Hematopoietic multipotent progenitor cell treated with erythropoietin and hydrocortisone succinate and interleukin-3 and kit ligand, for 17 days (in vitro differentiated cells): Measurements from ENCODE around the gene FOLR3.
"Not testable (repeated sequence)": the region's sequence is repeated elsewhere in the genome, so short reads cannot be mapped to it uniquely, and the experiment has no call there.

Source experiments
- DNase-seq: peaks from one replicate; pipeline ENCODE4 v3.0.0-alpha.2; 2015; ENCODE audit warnings: low spot score

The FOLR3 gene

GRCh38 chr11:72135473-72135872 is at the start of gene FOLR3:
Gene FOLR3, plus strand, starts transcription at chr11:72135725. Its CDS starts 228 bp downstream, at chr11:72135953.
- DNase-seq: not testable (repeated sequence)

GRCh38 chr11:72088076-72088808 is 47.3 kb upstream of the FOLR3 start:
- DNase-seq: no peak

- DNase-seq: peak; percentile 83
These were observed 44.2 kb upstream of the FOLR3 start for GRCh38 chr11:72091292-72091691.

- DNase-seq: no peak
These were observed 36.8 kb upstream of the FOLR3 start for GRCh38 chr11:72098741-72099140.

- no peak for DNase-seq
These were observed 35.5 kb upstream of the FOLR3 start for GRCh38 chr11:72100009-72100408.

- no peak for DNase-seq
These were observed 35.1 kb upstream of the FOLR3 start for GRCh38 chr11:72100462-72100861.

- peak; percentile 47 for DNase-seq
These were observed 33.4 kb upstream of the FOLR3 start for GRCh38 chr11:72102162-72102561.

GRCh38 chr11:72102631-72102945 is 32.9 kb upstream of the FOLR3 start:
- DNase-seq: no peak

GRCh38 chr11:72102946-72103753 is 32.4 kb upstream of the FOLR3 start, which contains the start of gene LAMTOR1:
Gene LAMTOR1, minus strand, starts transcription at chr11:72103297. Its CDS starts 73 bp downstream, at chr11:72103224.
- peak; percentile 99 for DNase-seq

GRCh38 chr11:72103754-72104167 is 31.8 kb upstream of the FOLR3 start:
- DNase-seq: no peak

- DNase-seq: no peak
These were observed 29.6 kb upstream of the FOLR3 start, which contains the start of gene TOMT for GRCh38 chr11:72105888-72106287. Gene TOMT, plus strand, starts transcription at chr11:72105924. Its CDS starts 28 bp downstream, at chr11:72105952.

GRCh38 chr11:72111300-72112142 is 24.0 kb upstream of the FOLR3 start:
- no peak for DNase-seq

GRCh38 chr11:72112143-72112977 is 23.2 kb upstream of the FOLR3 start, which contains the start of gene ANAPC15:
Gene ANAPC15, minus strand, starts transcription at chr11:72112695. Its CDS starts 1,419 bp downstream, at chr11:72111276.
- peak; percentile 99 for DNase-seq

GRCh38 chr11:72112978-72113808 is 22.3 kb upstream of the FOLR3 start:
- DNase-seq: no peak

GRCh38 chr11:72114570-72114969 is 21.0 kb upstream of the FOLR3 start:
- DNase-seq: no peak

- no peak for DNase-seq
These were observed 19.3 kb upstream of the FOLR3 start for GRCh38 chr11:72116019-72116755.

GRCh38 chr11:72119198-72119597 is 16.3 kb upstream of the FOLR3 start:
- DNase-seq: no peak

GRCh38 chr11:72120930-72121329 is 14.6 kb upstream of the FOLR3 start:
- DNase-seq: no peak

GRCh38 chr11:72122607-72123006 is 12.9 kb upstream of the FOLR3 start:
- no peak for DNase-seq
